Endothelial cell of umbilical vein (primary cell): ENCODE measurements around the gene MRPS34. TPM values are rescaled to one million over a fixed set of nuclear protein-coding genes. Genes with fewer than 3 reads are reported as not detected.

Experiments used
- BruUV-seq: library from RNA; stranded (reverse); fragments of 400-500 nt; replicated peaks from 2 replicates; lab custom pipeline; 2021; lab: Mats Ljungman, UMichigan
- CTCF ChIA-PET: fragments of 300-600, 350-600 bp; sonication (Branson Sonifier 250); formaldehyde crosslinking; loops from one replicate; lab custom pipeline; 2021; ENCODE audit warnings: antibody characterized with exemption, inconsistent platforms; lab: Charles Lee
- POLR2A ChIA-PET: fragments of 300-600, 350-600 bp; sonication (Branson Sonifier 250); formaldehyde crosslinking; loops from one replicate; lab custom pipeline; 2021; ENCODE audit warnings: antibody characterized with exemption, inconsistent platforms; lab: Charles Lee
- DNase-seq: peaks from one replicate; pipeline ENCODE4 v3.0.0-alpha.2; 2011; ENCODE audit warnings: low read depth, low spot score
- FAIRE-seq: peaks from 2 replicates; lab custom pipeline; 2011; peaks lifted over from hg19 to GRCh38; lab: Jason Lieb, UNC
- H2AFZ ChIP-seq: 2 replicates; pipeline ENCODE4 v1.6.0; 2012; ENCODE audit warnings: low read depth, low read length, control low read depth, inconsistent platforms
- H3K27ac ChIP-seq: 2 replicates; pipeline ENCODE4 v1.5.1; 2011; ENCODE audit warnings: low read depth, mild to moderate bottlenecking, control low read depth, low read length, moderate library complexity; ENCODE audit not compliant: insufficient read depth
- H3K27me3 ChIP-seq, 2 experiments: 2 replicates each; pipeline versions ENCODE4 v1.6.0 to v1.6.1; 2011; ENCODE audit warnings: low read length in 2 of 2, mixed read lengths in 1 of 2; ENCODE audit not compliant: control insufficient read depth in 2 of 2, insufficient read depth in 2 of 2
- H3K36me3 ChIP-seq, 2 experiments: 2 replicates in 1 of 2; 3 replicates in 1 of 2; pipeline ENCODE4 v1.5.1; 2011; ENCODE audit warnings: low read length in 2 of 2, mild to moderate bottlenecking in 1 of 2, moderate library complexity in 1 of 2; ENCODE audit not compliant: control insufficient read depth in 2 of 2, insufficient read depth in 2 of 2; ENCODE audit errors: extremely low read depth in 1 of 2
- H3K4me1 ChIP-seq: 3 replicates; pipeline ENCODE4 v1.5.1; 2011; ENCODE audit warnings: mild to moderate bottlenecking, low read length; ENCODE audit not compliant: control insufficient read depth, insufficient read depth; ENCODE audit errors: extremely low read depth
- H3K4me2 ChIP-seq: 2 replicates; pipeline ENCODE4 v1.6.1; 2011; ENCODE audit warnings: low read length, control low read depth, mixed read lengths; ENCODE audit not compliant: insufficient read depth
- H3K4me3 ChIP-seq, 3 experiments: fragments of 200-600 bp in 1 of 3; sonication (generic), shearing (Covaris generic) in 1 of 3; replicated peaks in 1 of 3; 2 replicates each; pipeline ENCODE4 v1.5.1; 2011 to 2016; ENCODE audit warnings: control low read depth in 3 of 3, low read length in 3 of 3, mild to moderate bottlenecking in 2 of 3, inconsistent platforms in 1 of 3, low read depth in 1 of 3, moderate library complexity in 1 of 3; ENCODE audit not compliant: insufficient read depth in 1 of 3
- H3K79me2 ChIP-seq: 2 replicates; pipeline ENCODE4 v1.6.0; 2012; ENCODE audit warnings: low read length, inconsistent platforms; ENCODE audit not compliant: control insufficient read depth, insufficient read depth
- H3K9ac ChIP-seq: replicated peaks from 2 replicates; pipeline ENCODE3; 2011; ENCODE audit warnings: low read length, control low read depth; ENCODE audit not compliant: insufficient read depth; ENCODE audit errors: extremely low read depth
- H3K9me1 ChIP-seq: replicated peaks from 3 replicates; pipeline ENCODE4 v1.6.0; 2011; ENCODE audit warnings: mild to moderate bottlenecking, low read length; ENCODE audit not compliant: control insufficient read depth, insufficient read depth; ENCODE audit errors: extremely low read depth
- H3K9me3 ChIP-seq: replicated peaks from 2 replicates; pipeline ENCODE4 v1.5.1; 2012; ENCODE audit warnings: low read length, inconsistent platforms; ENCODE audit not compliant: control insufficient read depth, insufficient read depth
- H4K20me1 ChIP-seq: replicated peaks from 2 replicates; pipeline ENCODE3; 2011; ENCODE audit warnings: mild to moderate bottlenecking, low read length; ENCODE audit not compliant: control insufficient read depth, insufficient read depth; ENCODE audit errors: extremely low read depth
- CTCF ChIP-seq, 2 donors: IDR thresholded peaks; 1 replicate in 1 of 2; 2 replicates in 1 of 2; pipeline ENCODE4 v1.5.1; 2011; ENCODE audit warnings: low read length in 2 of 2, mild to moderate bottlenecking in 2 of 2, moderate library complexity in 2 of 2, control low read depth in 1 of 2, inconsistent platforms in 1 of 2, low read depth in 1 of 2; ENCODE audit not compliant: insufficient read depth in 1 of 2; ENCODE audit errors: extremely low read depth in 1 of 2
- EZH2 ChIP-seq: IDR thresholded peaks from 2 replicates; pipeline ENCODE4 v1.6.1; 2012; ENCODE audit warnings: borderline replicate concordance, low read depth, mild to moderate bottlenecking, moderate library complexity, low read length, inconsistent platforms; ENCODE audit not compliant: severe bottlenecking
- FOS ChIP-seq: IDR thresholded peaks from 2 replicates; pipeline ENCODE4 v1.6.1; 2011; ENCODE audit warnings: mild to moderate bottlenecking, low read length, moderate library complexity, borderline replicate concordance; ENCODE audit not compliant: insufficient read depth
- GATA2 ChIP-seq: IDR thresholded peaks from 2 replicates; pipeline ENCODE4 v1.7.0; 2011; ENCODE audit warnings: low read depth, mild to moderate bottlenecking, moderate library complexity, mixed read lengths, low read length; ENCODE audit not compliant: insufficient read length, insufficient read depth
- JUN ChIP-seq: IDR thresholded peaks from 2 replicates; pipeline ENCODE4 v1.6.1; 2011; ENCODE audit warnings: borderline replicate concordance, low read depth; ENCODE audit not compliant: insufficient read length, insufficient read depth
- MAX ChIP-seq: IDR thresholded peaks from 2 replicates; pipeline ENCODE4 v1.6.1; 2011; ENCODE audit not compliant: insufficient read depth, insufficient read length
- MYC ChIP-seq: IDR thresholded peaks from one replicate; pipeline ENCODE4 v1.6.1; 2011; ENCODE audit warnings: mild to moderate bottlenecking, low read depth, low read length
- POLR2A ChIP-seq: IDR thresholded peaks from 2 replicates; pipeline ENCODE4 v1.6.1; 2012; ENCODE audit warnings: low read depth, mild to moderate bottlenecking, control low read depth, low read length
- POLR2AphosphoS5 ChIP-seq: IDR thresholded peaks from 2 replicates; pipeline ENCODE4 v1.6.1; 2012; ENCODE audit warnings: low read depth, mild to moderate bottlenecking, control low read depth, low read length, moderate library complexity; ENCODE audit not compliant: insufficient read depth
- dilution Hi-C: fragments of 300-500 bp; cut with MboI; formaldehyde crosslinking; loops from one replicate; pipeline ENCODE4 v1.15.0; 2019; ENCODE audit warnings: low sequenced_read_pairs; ENCODE audit not compliant: extremely low pct_ligation_motif_present
- intact Hi-C: fragments of 100-400 bp; cut with micrococcal nuclease; formaldehyde crosslinking; loops from one replicate; pipeline ENCODE4 v1.10.0; 2022
- polyA plus RNA-seq, 4 experiments: library from polyadenylated mRNA; depleted of rRNA in 3 of 4; stranded (reverse) in 3 of 4; unstranded in 1 of 4; fragments of >200 nt; gene quantifications; 2 replicates each; pipeline versions ENCODE4 v1.2.1 to v1.2.3, GENCODE V29; 2011 to 2012; ENCODE audit warnings: missing spikeins in 1 of 4
- total RNA-seq: library from RNA; stranded (reverse); gene quantifications from 2 replicates; pipeline ENCODE4 v1.2.3, GENCODE V29; 2021

The MRPS34 gene
- total and polyA plus RNA-seq, 2 donors (not counting 3 experiments of a cell fraction or from before 2014, with no cell fraction given) = 82.1 to 102 TPM

- Histone ChIP-seq H3K36me3 (peaks cover 0 to 14% of the 10 kb centered on the region in 2 experiments), H3K9me1 (no peaks in the 10 kb centered on the region), H3K4me2 (no peak overlapping the region), H3K4me1 (no peaks in the 10 kb centered on the region), H3K4me3 (no peak overlapping the region), H3K9me3 (no peaks in the 10 kb centered on the region), H2AFZ (no peak overlapping the region), H3K27me3 (no peaks in the 10 kb centered on the region), H3K9ac (no peak overlapping the region), H3K79me2 (no peaks in the 10 kb centered on the region), H4K20me1 (no peaks in the 10 kb centered on the region), H3K27ac (no peak overlapping the region)
- DNase-seq = no peak
- no peak for FAIRE-seq
- CTCF ChIA-PET = interaction anchor here (1.0 kb wide), 1 partner anchor 32 kb away, joined by 3 read pairs; no protein-coding TSS in a partner anchor
- POLR2A ChIA-PET = no interaction called here
- intact Hi-C loops (no loop called here), dilution Hi-C loops (no loop called here)
- TF ChIP-seq POLR2A (no peak), JUN (no peak), MYC (no peak), GATA2 (no peak), MAX (no peak), CTCF (IDR thresholded peaks at IDR 0.05; ENCODE audit: extremely low read depth in 1 of 2, insufficient read depth in 1 of 2, low read depth in 1 of 2, low read length in 2 of 2) (no peak), POLR2AphosphoS5 (no peak), EZH2 (no peak), FOS (no peak)
- no TSS peak for BruUV-seq
These were observed 19.2 kb upstream of the MRPS34 start for GRCh38 chr16:1791943-1792812.
